HEK293 (cell line): ENCODE data around the gene B4GAT1.

Experiments
- CTCF ChIA-PET: fragments of 350-600 bp; formaldehyde crosslinking; extraction: SDS; loops from one replicate; lab custom pipeline; 2021; ENCODE audit warnings: antibody characterized with exemption; lab: Yijun Ruan, JAX
- POLR2A ChIA-PET: fragments of 300-600 bp; formaldehyde crosslinking; extraction: SDS; loops from one replicate; lab custom pipeline; 2020; ENCODE audit warnings: antibody characterized with exemption, inconsistent platforms; lab: Yijun Ruan, JAX
- H3K27ac ChIP-seq: fragments of 200-500 bp; sonication (Bioruptor generic); 2 replicates; pipeline ENCODE4 v1.5.1; 2014; ENCODE audit warnings: low read depth, low read length, control low read depth, inconsistent platforms; ENCODE audit errors: extremely low read depth
- H3K36me3 ChIP-seq, 2 experiments: fragments of 200-500 bp in 1 of 2; sonication (Bioruptor generic) in 1 of 2; 1 replicate in 1 of 2; 2 replicates in 1 of 2; pipeline ENCODE4 v1.5.1; 2014 to 2017; ENCODE audit warnings: inconsistent platforms in 2 of 2, low read length in 2 of 2; ENCODE audit not compliant: control insufficient read depth in 2 of 2, insufficient read depth in 1 of 2
- H3K4me1 ChIP-seq: fragments of 200-500 bp; sonication (Bioruptor generic); 2 replicates; pipeline ENCODE4 v1.5.1; 2014; ENCODE audit warnings: mild to moderate bottlenecking, low read length, inconsistent platforms; ENCODE audit not compliant: control insufficient read depth, insufficient read depth
- H3K4me3 ChIP-seq: 2 replicates; pipeline ENCODE4 v1.5.1; 2011; ENCODE audit warnings: low read depth, mild to moderate bottlenecking, control low read depth, low read length, moderate library complexity
- H3K9me3 ChIP-seq: fragments of 200-500 bp; sonication (Bioruptor generic); 2 replicates; pipeline ENCODE4 v1.5.1; 2014; ENCODE audit warnings: low read depth, low read length, inconsistent platforms; ENCODE audit not compliant: control insufficient read depth, insufficient read depth
- INSM2 ChIP-seq: fragments of 450-650 bp; formaldehyde crosslinking; IDR thresholded peaks from 2 replicates; pipeline ENCODE4 v1.5.1; 2016; ENCODE audit warnings: missing biosample characterization, missing genetic modification characterization
- KLF16 ChIP-seq: fragments of 450-650 bp; formaldehyde crosslinking; IDR thresholded peaks from 2 replicates; pipeline ENCODE4 v1.5.1; 2017; ENCODE audit warnings: missing biosample characterization, missing genetic modification characterization
- MEIS1 ChIP-seq: sonication (generic); formaldehyde crosslinking; IDR thresholded peaks from 2 replicates; pipeline ENCODE4 v1.8.1; 2022; ENCODE audit warnings: missing genetic modification reagents, mild to moderate bottlenecking, borderline replicate concordance
- PBX3 ChIP-seq: sonication (generic); formaldehyde crosslinking; IDR thresholded peaks from 2 replicates; pipeline ENCODE4 v1.8.1; 2022; ENCODE audit warnings: mild to moderate bottlenecking, moderate library complexity, missing genetic modification reagents
- SP2 ChIP-seq: fragments of 450-650 bp; formaldehyde crosslinking; IDR thresholded peaks from 2 replicates; pipeline ENCODE4 v1.5.1; 2016; ENCODE audit warnings: missing biosample characterization, missing genetic modification characterization
- YY2 ChIP-seq: fragments of 450-650 bp; formaldehyde crosslinking; IDR thresholded peaks from 2 replicates; pipeline ENCODE4 v1.5.1; 2016; ENCODE audit warnings: missing biosample characterization, missing genetic modification characterization
- ZBTB20 ChIP-seq: fragments of 450-650 bp; formaldehyde crosslinking; IDR thresholded peaks from 2 replicates; pipeline ENCODE4 v1.5.1; 2016; ENCODE audit warnings: missing biosample characterization, missing genetic modification characterization
- ZBTB26 ChIP-seq: fragments of 450-650 bp; formaldehyde crosslinking; optimal IDR thresholded peaks from 2 replicates; pipeline ENCODE3; 2016; ENCODE audit warnings: missing biosample characterization, mild to moderate bottlenecking, missing genetic modification characterization
- ZNF112 ChIP-seq: fragments of 450-650 bp; formaldehyde crosslinking; IDR thresholded peaks from 2 replicates; pipeline ENCODE4 v1.5.0; 2017; ENCODE audit warnings: missing biosample characterization, missing genetic modification characterization
- ZNF121 ChIP-seq: fragments of 450-650 bp; formaldehyde crosslinking; IDR thresholded peaks from 2 replicates; pipeline ENCODE4 v1.5.1; 2016; ENCODE audit warnings: missing biosample characterization, missing genetic modification characterization
- ZNF157 ChIP-seq: fragments of 450-650 bp; formaldehyde crosslinking; IDR thresholded peaks from 2 replicates; pipeline ENCODE4 v1.5.1; 2016; ENCODE audit warnings: missing biosample characterization, missing genetic modification characterization
- ZNF175 ChIP-seq: fragments of 450-650 bp; formaldehyde crosslinking; IDR thresholded peaks from 2 replicates; pipeline ENCODE4 v1.5.1; 2016; ENCODE audit warnings: missing biosample characterization, missing genetic modification characterization
- ZNF184 ChIP-seq: fragments of 450-650 bp; IDR thresholded peaks from 2 replicates; pipeline ENCODE4 v1.5.1; 2018; ENCODE audit warnings: missing biosample characterization, mild to moderate bottlenecking, missing genetic modification characterization
- ZNF211 ChIP-seq: fragments of 450-650 bp; formaldehyde crosslinking; IDR thresholded peaks from 2 replicates; pipeline ENCODE4 v1.5.1; 2016; ENCODE audit warnings: low read depth, missing biosample characterization, missing genetic modification characterization
- ZNF223 ChIP-seq: fragments of 450-650 bp; formaldehyde crosslinking; IDR thresholded peaks from 2 replicates; pipeline ENCODE4 v1.5.1; 2016; ENCODE audit warnings: missing biosample characterization, missing genetic modification characterization
- ZNF23 ChIP-seq: fragments of 450-650 bp; formaldehyde crosslinking; IDR thresholded peaks from 2 replicates; pipeline ENCODE4 v1.5.1; 2016; ENCODE audit warnings: missing biosample characterization, missing genetic modification characterization, borderline replicate concordance
- ZNF274 ChIP-seq, 2 experiments: fragments of 200-500 bp in 1 of 2; fragments of 450-650 bp in 1 of 2; sonication (Bioruptor generic) in 1 of 2; formaldehyde crosslinking in 1 of 2; IDR thresholded peaks; 2 replicates each; pipeline versions ENCODE4 v1.5.1 to v1.6.1; 2014 to 2016; ENCODE audit warnings: borderline replicate concordance in 1 of 2, inconsistent platforms in 1 of 2, low read length in 1 of 2, missing biosample characterization in 1 of 2, missing genetic modification characterization in 1 of 2
- ZNF292 ChIP-seq: fragments of 450-650 bp; formaldehyde crosslinking; IDR thresholded peaks from 2 replicates; pipeline ENCODE4 v1.5.1; 2016; ENCODE audit warnings: low read depth, missing biosample characterization, missing genetic modification characterization, borderline replicate concordance
- ZNF302 ChIP-seq: fragments of 450-650 bp; formaldehyde crosslinking; IDR thresholded peaks from 2 replicates; pipeline ENCODE4 v1.5.1; 2016; ENCODE audit warnings: missing biosample characterization, missing genetic modification characterization, low read depth
- ZNF335 ChIP-seq: fragments of 450-650 bp; formaldehyde crosslinking; conservative IDR thresholded peaks from 2 replicates; pipeline ENCODE4 v1.5.1; 2016; ENCODE audit warnings: missing biosample characterization, missing genetic modification characterization
- ZNF354C ChIP-seq: fragments of 450-650 bp; formaldehyde crosslinking; IDR thresholded peaks from 2 replicates; pipeline ENCODE4 v1.5.1; 2016; ENCODE audit warnings: missing biosample characterization, missing genetic modification characterization, low read depth, borderline replicate concordance
- ZNF488 ChIP-seq: fragments of 450-650 bp; formaldehyde crosslinking; IDR thresholded peaks from 2 replicates; pipeline ENCODE4 v1.5.1; 2016; ENCODE audit warnings: missing biosample characterization, missing genetic modification characterization
- ZNF544 ChIP-seq: fragments of 450-650 bp; formaldehyde crosslinking; IDR thresholded peaks from 2 replicates; pipeline ENCODE4 v1.5.0; 2017; ENCODE audit warnings: missing biosample characterization, missing genetic modification characterization
- ZNF585B ChIP-seq: fragments of 450-650 bp; formaldehyde crosslinking; IDR thresholded peaks from 2 replicates; pipeline ENCODE4 v1.5.1; 2016; ENCODE audit warnings: missing biosample characterization, missing genetic modification characterization
- ZNF624 ChIP-seq: fragments of 450-650 bp; formaldehyde crosslinking; IDR thresholded peaks from 2 replicates; pipeline ENCODE4 v1.5.1; 2017; ENCODE audit warnings: missing biosample characterization, missing genetic modification characterization
- ZNF626 ChIP-seq: fragments of 450-650 bp; sonication (Bioruptor Pico); formaldehyde crosslinking; IDR thresholded peaks from 2 replicates; pipeline ENCODE4 v1.5.1; 2018; ENCODE audit warnings: missing biosample characterization, missing genetic modification characterization, inconsistent platforms
- ZNF76 ChIP-seq: fragments of 450-650 bp; formaldehyde crosslinking; IDR thresholded peaks from 2 replicates; pipeline ENCODE4; 2016; ENCODE audit warnings: low read depth, missing biosample characterization, missing genetic modification characterization, borderline replicate concordance
- ZSCAN23 ChIP-seq: fragments of 450-650 bp; formaldehyde crosslinking; IDR thresholded peaks from 2 replicates; pipeline ENCODE4 v1.5.1; 2016; ENCODE audit warnings: missing biosample characterization, missing genetic modification characterization

Gene B4GAT1

GRCh38 chr11:66330931-66331330 is 16.5 kb downstream of the B4GAT1 start:
- no peaks in the 10 kb centered on the region for H3K4me1 ChIP-seq
- no peak for TF ChIP-seq ZNF544 (tag by site-specific recombination)
- no peak for TF ChIP-seq PBX3 (CRISPR knock-in tag)
- TF ChIP-seq YY2 (tag by site-specific recombination): no peak
- TF ChIP-seq ZNF157 (tag by site-specific recombination): no peak
- no peak for TF ChIP-seq ZNF274 (IDR thresholded peaks at IDR 0.05; ENCODE audit: low read length)
- TF ChIP-seq ZNF274 (tag by site-specific recombination; IDR thresholded peaks at IDR 0.05; ENCODE audit: borderline replicate concordance): no peak
- TF ChIP-seq ZNF488: no peak
- TF ChIP-seq MEIS1: no peak
- no peak for TF ChIP-seq ZNF585B (tag by site-specific recombination)
- no peak for TF ChIP-seq ZBTB20 (tag by site-specific recombination)
- no peak for TF ChIP-seq ZNF335
- no peak for TF ChIP-seq ZNF354C (tag by site-specific recombination)
- no peak for TF ChIP-seq ZNF76 (tag by site-specific recombination)
- ChIA-PET CTCF (interaction anchor here (0.7 to 2.6 kb wide), 2 partner anchors 19 to 812 kb away, joined by 3 to 25 read pairs; no protein-coding TSS in a partner anchor), POLR2A (interaction anchor here (1.8 kb wide), 1 partner anchor 20 kb away, joined by 4 read pairs; no protein-coding TSS in a partner anchor)
- H3K27ac ChIP-seq: no peak overlapping the region
- no peaks in the 10 kb centered on the region for H3K9me3 ChIP-seq
- H3K4me3 ChIP-seq: no peak overlapping the region
- no peaks in the 10 kb centered on the region for H3K36me3 ChIP-seq

GRCh38 chr11:66329165-66329673 is 18.2 kb downstream of the B4GAT1 start:
- Histone ChIP-seq H3K4me3 (no peak overlapping the region), H3K4me1 (no peaks in the 10 kb centered on the region), H3K27ac (no peak overlapping the region), H3K9me3 (no peaks in the 10 kb centered on the region), H3K36me3 (no peaks in the 10 kb centered on the region)
- POLR2A ChIA-PET: interaction anchor here (1.2 kb wide), 1 partner anchor 17 kb away, joined by 6 read pairs; no protein-coding TSS in a partner anchor
- no peak for TF ChIP-seq ZNF626 (tag by site-specific recombination)
- TF ChIP-seq ZNF112 (tag by site-specific recombination): no peak
- no peak for TF ChIP-seq ZNF302
- TF ChIP-seq ZBTB26: no peak
- no peak for TF ChIP-seq ZNF292
- TF ChIP-seq ZNF223 (tag by site-specific recombination): no peak
- no peak for TF ChIP-seq SP2 (tag by site-specific recombination)
- TF ChIP-seq INSM2 (tag by site-specific recombination): no peak
- no peak for TF ChIP-seq ZNF23 (tag by site-specific recombination)
- no peak for TF ChIP-seq ZNF624 (tag by site-specific recombination)
- no peak for TF ChIP-seq ZSCAN23
- no peak for TF ChIP-seq ZNF121 (tag by site-specific recombination)
- TF ChIP-seq ZNF184: no peak
- no peak for TF ChIP-seq ZNF175 (tag by site-specific recombination)
- TF ChIP-seq ZNF211 (tag by site-specific recombination): no peak
- no peak for TF ChIP-seq KLF16
- CTCF ChIA-PET: interaction anchor here (0.6 to 2.6 kb wide), 10 partner anchors 10 to 108 kb away, joined by 3 to 25 read pairs (median 4); no protein-coding TSS in a partner anchor
